ENCODE data around the gene PRKCG. TPM values are rescaled to one million over a fixed set of nuclear protein-coding genes. Genes with fewer than 3 reads are reported as not detected.

PRKCG gene
- total and polyA plus RNA-seq, 2 of the 8 experiments (the other 6 are each of a cell fraction or from before 2014, with no cell fraction given), result 6.1 to 10.6 TPM

GRCh38 chr19:53866865-53867224 lies 15.2 kb upstream of the PRKCG start:
- Histone ChIP-seq H2BK120ac (replicated peaks; ENCODE audit: low read depth, low read length) (peak overlapping the region; percentile 80), H3K27me3 (replicated peaks in 1 of 4; ENCODE audit: control insufficient read depth in 3 of 4, extremely low read depth in 1 of 4, insufficient read depth in 3 of 4, low read length in 3 of 4) (no peaks in the 10 kb centered on the region), H4K8ac (ENCODE audit: extremely low read depth, insufficient read depth, low read length) (peak overlapping the region; percentile 96; the same call in 1 of the 2 replicates), H3K4me1 (replicated peaks in 1 of 4; ENCODE audit: control insufficient read depth in 3 of 4, insufficient read depth in 4 of 4, low read length in 3 of 4) (peaks cover 0 to 13% (median 8%) of the 10 kb centered on the region in 4 experiments; a peak in 6 of 7 replicates), H3K56ac (replicated peaks; ENCODE audit: insufficient read length, low read depth, low read length) (peak overlapping the region; percentile 79), H3K4me2 (ENCODE audit: insufficient read depth in 1 of 2, low read depth in 2 of 2, low read length in 2 of 2) (peak overlapping the region; percentile 69 to 87), H3K23me2 (ENCODE audit: low read depth, low read length) (peaks cover 16% of the 10 kb centered on the region; the same call in 1 of the 2 replicates), H2BK15ac (ENCODE audit: low read length) (no peak overlapping the region), H2BK12ac (ENCODE audit: low read depth, low read length) (peak overlapping the region; percentile 99), H3K79me2 (ENCODE audit: control insufficient read depth in 1 of 2, insufficient read depth in 2 of 2, low read length in 2 of 2) (peaks cover 0 to 15% of the 10 kb centered on the region in 2 experiments; a peak in 1 of 4 replicates), H3K9ac (replicated peaks in 1 of 4; ENCODE audit: extremely low read depth in 1 of 4, low read depth in 3 of 4, low read length in 3 of 4) (peak overlapping the region; percentile 66 to 85 (median 84)), H3K4me3 (ENCODE audit: extremely low read depth in 1 of 4, insufficient read depth in 2 of 4, low read depth in 3 of 4, low read length in 4 of 4) (peak overlapping the region; percentile 49 to 76 (median 62)), H3K9me3 (ENCODE audit: insufficient read depth in 2 of 2, low read depth in 1 of 2, low read length in 1 of 2) (no peaks in the 10 kb centered on the region), H3K4ac (replicated peaks; ENCODE audit: insufficient read length, low read depth, low read length) (no peak overlapping the region), H3K27ac (ENCODE audit: low read depth, low read length) (peak overlapping the region; percentile 96), H3K18ac (ENCODE audit: extremely low read depth, low read length) (0 out of 2 replicates have a peak overlapping the region, but pooled peaks have one; percentile 99), H4K91ac (replicated peaks; ENCODE audit: insufficient read length, low read length) (peak overlapping the region; percentile 87), H4K5ac (ENCODE audit: insufficient read length, low read depth, low read length) (peak overlapping the region; percentile 78), H3K79me1 (ENCODE audit: low read depth, low read length) (peaks cover 6% of the 10 kb centered on the region; the same call in 1 of the 2 replicates), H3K36me3 (ENCODE audit: control insufficient read depth in 2 of 4, insufficient read depth in 4 of 4, low read length in 3 of 4) (no peaks in the 10 kb centered on the region; a peak in 2 of 8 replicates), H2AFZ (ENCODE audit: low read length) (no peak overlapping the region), H4K20me1 (replicated peaks in 1 of 2; ENCODE audit: control insufficient read depth in 1 of 2, insufficient read depth in 2 of 2, low read length in 2 of 2) (peaks cover 4% of the 10 kb centered on the region in 2 experiments), H3K23ac (ENCODE audit: insufficient read length) (no peak overlapping the region), H2BK5ac (ENCODE audit: low read depth, low read length) (peak overlapping the region; percentile 99), H3K14ac (ENCODE audit: insufficient read length) (no peak overlapping the region), H2BK20ac (ENCODE audit: low read length) (no peak overlapping the region), H2AK5ac (ENCODE audit: low read depth, low read length) (no peak overlapping the region; the same call in 1 of the 2 replicates)
- no peak for FAIRE-seq
- POLR2A ChIA-PET (ENCODE audit: partially characterized antibody), result interaction anchor here (0.8 to 7.1 kb wide), 20 partner anchors 11 to 228 kb away, joined by 3 to 137 read pairs (median 6); partner anchors contain the start of genes CACNG8 and PRKCG
- WGBS, 2 experiments (ENCODE audit: extremely low coverage in 1 of 2, insufficient coverage in 1 of 2, insufficient read length in 1 of 2, insufficient replicate concordance in 2 of 2, low coverage in 1 of 2, low lambda C conversion rate in 2 of 2, missing lambda C conversion rate in 1 of 2), result 5% methylated on average over 12 of the region's 14 CpGs; no CpG with 5 or more reads in 1 of the 2 experiments
- TF ChIP-seq MAX (IDR thresholded peaks at IDR 0.05), result no peak
- no peak for TF ChIP-seq SAP30 (IDR thresholded peaks at IDR 0.05; ENCODE audit: insufficient read depth, insufficient replicate concordance, low read length)
- peak; percentile 74 for TF ChIP-seq RBBP5 (IDR thresholded peaks at IDR 0.05; ENCODE audit: borderline replicate concordance, low read depth, low read length)
- TF ChIP-seq CREB1 (IDR thresholded peaks at IDR 0.05), result no peak; the same call in 1 of the 2 replicates
- peak; percentile 94 for TF ChIP-seq TEAD4 (IDR thresholded peaks at IDR 0.05; ENCODE audit: low read depth, low read length)
- no peak for TF ChIP-seq E2F6 (IDR thresholded peaks at IDR 0.05)
- TF ChIP-seq PHF8 (conservative IDR thresholded peaks at IDR 0.05; ENCODE audit: low read depth, low read length), result peak; percentile 52; the same call in 1 of the 2 replicates
- TF ChIP-seq NRF1 (IDR thresholded peaks at IDR 0.05; ENCODE audit: low read depth, low read length), result no peak
- TF ChIP-seq POLR2AphosphoS5 (IDR thresholded peaks at IDR 0.05; ENCODE audit: low read depth, low read length), result peak; percentile 15
- TF ChIP-seq EZH2 (IDR thresholded peaks at IDR 0.05; ENCODE audit: low read depth, low read length, severe bottlenecking), result no peak
- TF ChIP-seq KDM1A (IDR thresholded peaks at IDR 0.05; ENCODE audit: borderline replicate concordance, low read length), result peak; percentile 59; the same call in 1 of the 2 replicates
- no peak for DNase-seq (ENCODE audit: low read depth in 1 of 2, low spot score in 2 of 2)
- CTCF ChIA-PET (ENCODE audit: partially characterized antibody), result interaction anchor here (0.9 to 5.1 kb wide), 8 partner anchors 11 to 74 kb away, joined by 3 to 23 read pairs (median 6); no protein-coding TSS in a partner anchor
